Loucy (cell line): Measurements from ENCODE around the gene FAAH.

Experiments
- EZH2phosphoT487 ChIP-seq: fragments of 200-600 bp; IDR thresholded peaks from 2 replicates; pipeline ENCODE4 v1.6.1; 2018; ENCODE audit warnings: antibody characterized with exemption, mild to moderate bottlenecking, moderate library complexity, borderline replicate concordance
- TF ChIP-seq, protein P1 (sequence below): fragments of 200-600 bp; sonication (generic); conservative IDR thresholded peaks from 2 replicates; pipeline ENCODE4 v1.5.1; 2014; ENCODE audit warnings: mild to moderate bottlenecking, antibody characterized with exemption, low read length

- TF ChIP-seq, protein P1, sequence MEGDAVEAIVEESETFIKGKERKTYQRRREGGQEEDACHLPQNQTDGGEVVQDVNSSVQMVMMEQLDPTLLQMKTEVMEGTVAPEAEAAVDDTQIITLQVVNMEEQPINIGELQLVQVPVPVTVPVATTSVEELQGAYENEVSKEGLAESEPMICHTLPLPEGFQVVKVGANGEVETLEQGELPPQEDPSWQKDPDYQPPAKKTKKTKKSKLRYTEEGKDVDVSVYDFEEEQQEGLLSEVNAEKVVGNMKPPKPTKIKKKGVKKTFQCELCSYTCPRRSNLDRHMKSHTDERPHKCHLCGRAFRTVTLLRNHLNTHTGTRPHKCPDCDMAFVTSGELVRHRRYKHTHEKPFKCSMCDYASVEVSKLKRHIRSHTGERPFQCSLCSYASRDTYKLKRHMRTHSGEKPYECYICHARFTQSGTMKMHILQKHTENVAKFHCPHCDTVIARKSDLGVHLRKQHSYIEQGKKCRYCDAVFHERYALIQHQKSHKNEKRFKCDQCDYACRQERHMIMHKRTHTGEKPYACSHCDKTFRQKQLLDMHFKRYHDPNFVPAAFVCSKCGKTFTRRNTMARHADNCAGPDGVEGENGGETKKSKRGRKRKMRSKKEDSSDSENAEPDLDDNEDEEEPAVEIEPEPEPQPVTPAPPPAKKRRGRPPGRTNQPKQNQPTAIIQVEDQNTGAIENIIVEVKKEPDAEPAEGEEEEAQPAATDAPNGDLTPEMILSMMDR, result no peak
- TF ChIP-seq EZH2phosphoT487, result no peak
These were observed 13.5 kb downstream of the FAAH start for GRCh38 chr1:46407636-46408035.
